HepG2 (cell line): ENCODE measurements around the gene TBC1D14. TPM values are rescaled to one million over a fixed set of nuclear protein-coding genes. Genes with fewer than 3 reads are reported as not detected.

Source experiments
- ATAC-seq: fragments of 200-7000 bp; cut with Tn5 transposase; 3 replicates; pipeline ENCODE4 v1.9.1; 2020; ENCODE audit warnings: mild to moderate bottlenecking, moderate library complexity
- BruUV-seq: library from RNA; stranded (reverse); fragments of 400-500 nt; replicated peaks from 2 replicates; lab custom pipeline; 2021; lab: Mats Ljungman, UMichigan
- CTCF ChIA-PET: fragments of 300-600 bp; formaldehyde crosslinking; extraction: SDS; loops from one replicate; lab custom pipeline; 2021; ENCODE audit warnings: low total read pairs, inconsistent platforms, low intra/inter-chr PET ratio; lab: Yijun Ruan, JAX
- POLR2A ChIA-PET: fragments of 350-600 bp; sonication (Branson Sonifier 250); formaldehyde crosslinking; loops from one replicate; lab custom pipeline; 2020; ENCODE audit warnings: antibody characterized with exemption, inconsistent platforms; lab: Yijun Ruan, JAX
- DNase-seq: peaks from one replicate; pipeline ENCODE4 v3.0.0-alpha.2; 2015; ENCODE audit warnings: low spot score
- FAIRE-seq: peaks from 3 replicates; lab custom pipeline; 2011; peaks lifted over from hg19 to GRCh38; lab: Jason Lieb, UNC
- H2AFZ ChIP-seq: one replicate; pipeline ENCODE4 v1.6.1; 2011; ENCODE audit warnings: low read length, inconsistent platforms
- H3K27ac ChIP-seq: fragments of 300-600 bp; 3 replicates; pipeline ENCODE4 v1.8.0; 2011; ENCODE audit warnings: mixed run types, mild to moderate bottlenecking, mixed read lengths, low read length, inconsistent platforms; ENCODE audit not compliant: insufficient read depth; ENCODE audit errors: extremely low read length
- H3K27me3 ChIP-seq, 2 experiments: fragments of 200-600 bp in 1 of 2; 2 replicates in 1 of 2; 3 replicates in 1 of 2; pipeline versions ENCODE4 v1.6.0 to v1.8.0; 2011; ENCODE audit warnings: low read length in 2 of 2, mild to moderate bottlenecking in 2 of 2, moderate library complexity in 2 of 2, inconsistent platforms in 1 of 2; ENCODE audit not compliant: insufficient read depth in 2 of 2, control insufficient read depth in 1 of 2
- H3K36me3 ChIP-seq, 2 experiments: fragments of 200-600 bp in 1 of 2; replicated peaks in 1 of 2; 2 replicates in 1 of 2; 3 replicates in 1 of 2; pipeline versions ENCODE4 v1.5.1 to v1.8.0; 2011; ENCODE audit warnings: low read length in 2 of 2, inconsistent platforms in 1 of 2; ENCODE audit not compliant: insufficient read depth in 2 of 2, control insufficient read depth in 1 of 2
- H3K4me1 ChIP-seq: 2 replicates; pipeline ENCODE4 v1.5.1; 2012; ENCODE audit warnings: low read length, inconsistent platforms; ENCODE audit not compliant: insufficient read depth
- H3K4me2 ChIP-seq: 2 replicates; pipeline ENCODE4 v1.6.0; 2011; ENCODE audit warnings: low read depth, low read length, inconsistent platforms
- H3K4me3 ChIP-seq, 3 experiments: fragments of 200-600 bp in 1 of 3; sonication (generic), shearing (Covaris generic) in 1 of 3; replicated peaks in 1 of 3; 2 replicates each; pipeline ENCODE4 v1.5.1; 2011 to 2016; ENCODE audit warnings: low read length in 3 of 3, inconsistent platforms in 2 of 3, low read depth in 2 of 3, mild to moderate bottlenecking in 2 of 3, control low read depth in 1 of 3, mixed read lengths in 1 of 3; ENCODE audit not compliant: insufficient read depth in 1 of 3
- H3K79me2 ChIP-seq: one replicate; pipeline ENCODE4 v1.6.1; 2011; ENCODE audit warnings: low read length, inconsistent platforms; ENCODE audit not compliant: insufficient read depth
- H3K9ac ChIP-seq: 2 replicates; pipeline ENCODE4 v1.6.0; 2011; ENCODE audit warnings: mild to moderate bottlenecking, low read depth, low read length, inconsistent platforms; ENCODE audit not compliant: insufficient read depth
- H3K9me3 ChIP-seq: 2 replicates; pipeline ENCODE4 v1.5.1; 2012; ENCODE audit warnings: mild to moderate bottlenecking, low read length
- H4K20me1 ChIP-seq: 2 replicates; pipeline ENCODE4 v1.6.0; 2011; ENCODE audit warnings: inconsistent platforms, mild to moderate bottlenecking, low read length, moderate library complexity; ENCODE audit not compliant: insufficient read depth
- ELF3 ChIP-seq: IDR thresholded peaks from 2 replicates; pipeline ENCODE4 v1.6.1; 2016; ENCODE audit warnings: missing genetic modification reagents, missing compliant biosample characterization
- HOXA7 ChIP-seq: sonication (generic); formaldehyde crosslinking; IDR thresholded peaks from 2 replicates; pipeline ENCODE4 v1.8.1; 2022; ENCODE audit warnings: mild to moderate bottlenecking, missing genetic modification reagents, moderate library complexity
- MLLT10 ChIP-seq: sonication (generic); formaldehyde crosslinking; IDR thresholded peaks from 2 replicates; pipeline ENCODE4 v1.4.0; 2020; ENCODE audit warnings: missing genetic modification reagents
- NONO ChIP-seq, 2 experiments: fragments of 450-650 bp in 1 of 2; sonication (generic) in 1 of 2; formaldehyde crosslinking in 1 of 2; IDR thresholded peaks in 1 of 2; conservative IDR thresholded peaks in 1 of 2; 2 replicates each; pipeline versions ENCODE4 v1.6.1 to v1.8.0; 2017 to 2022; ENCODE audit warnings: mild to moderate bottlenecking in 1 of 2, missing genetic modification reagents in 1 of 2, moderate library complexity in 1 of 2
- RBM22 ChIP-seq: fragments of 200-400 bp; formaldehyde crosslinking; optimal IDR thresholded peaks from 2 replicates; pipeline ENCODE3; 2017; ENCODE audit warnings: mild to moderate bottlenecking, low read length, moderate library complexity
- SNAPC4 ChIP-seq: sonication (generic); formaldehyde crosslinking; IDR thresholded peaks from 2 replicates; pipeline ENCODE4 v1.4.0; 2020; ENCODE audit warnings: mild to moderate bottlenecking, missing genetic modification reagents
- SOX5 ChIP-seq: IDR thresholded peaks from 2 replicates; pipeline ENCODE4 v1.6.1; 2016; ENCODE audit warnings: borderline replicate concordance
- SRY ChIP-seq: sonication (generic); formaldehyde crosslinking; IDR thresholded peaks from 2 replicates; pipeline ENCODE4 v1.8.0; 2022; ENCODE audit warnings: mild to moderate bottlenecking, missing genetic modification reagents
- TFDP2 ChIP-seq: sonication (generic); formaldehyde crosslinking; IDR thresholded peaks from 2 replicates; pipeline ENCODE4 v1.4.0; 2020; ENCODE audit warnings: missing genetic modification reagents
- ZFP91 ChIP-seq: sonication (generic); formaldehyde crosslinking; IDR thresholded peaks from 2 replicates; pipeline ENCODE4 v1.9.0; 2022; ENCODE audit warnings: missing genetic modification reagents, mild to moderate bottlenecking, borderline replicate concordance
- ZNF274 ChIP-seq: sonication (generic); formaldehyde crosslinking; IDR thresholded peaks from 2 replicates; pipeline ENCODE4 v1.5.1; 2020; ENCODE audit warnings: mild to moderate bottlenecking, missing genetic modification reagents
- ZNF800 ChIP-seq: sonication (generic); formaldehyde crosslinking; IDR thresholded peaks from 2 replicates; pipeline ENCODE4 v1.4.0; 2020; ENCODE audit warnings: missing genetic modification reagents
- WGBS: methylation state at CpG from one replicate; pipeline ENCODE4 v1.1.6; 2017; ENCODE audit warnings: low lambda C conversion rate; 5-methylcytosine and 5-hydroxymethylcytosine counted together
- in situ Hi-C: cut with HindIII; loops from 2 replicates; pipeline ENCODE4 v1.10.0; 2017; ENCODE audit warnings: low pct_unique_long_range_greater_than_20kb; ENCODE audit not compliant: extremely low pct_ligation_motif_present
- intact Hi-C: fragments of 100-400 bp; cut with micrococcal nuclease; formaldehyde crosslinking; loops from one replicate; pipeline ENCODE4 v1.10.0; 2022; ENCODE audit not compliant: unreplicated experiment
- polyA plus RNA-seq, 8 experiments: library from polyadenylated mRNA; depleted of rRNA in 3 of 8; stranded (reverse) in 7 of 8; unstranded in 1 of 8; fragments of >200 nt; fragmentation: Illumina TruSeq in 4 of 8; extraction: Trizol in 4 of 8; gene quantifications; 2 replicates each; pipeline versions ENCODE4 v1.2.1 to v1.2.3, GENCODE V29; 2011 to 2016; ENCODE audit warnings: low read depth in 4 of 8, missing spikeins in 1 of 8, mixed read lengths in 1 of 8; ENCODE audit not compliant: insufficient read depth in 1 of 8
- total RNA-seq, 5 experiments: library from RNA; depleted of rRNA; stranded (reverse); fragments of >200 nt; fragmentation: Illumina TruSeq; extraction: Trizol; gene quantifications; 2 replicates each; pipeline ENCODE4 v1.2.3, GENCODE V29; 2016; ENCODE audit warnings: low read depth in 1 of 5

TBC1D14 gene
- total and polyA plus RNA-seq, 2 of the 13 experiments (the other 11 are each of a cell fraction or from before 2014, with no cell fraction given), result 29.5 to 46.5 TPM

- H3K9me3 ChIP-seq, result no peaks in the 10 kb centered on the region
- peaks cover 20% of the 10 kb centered on the region; the same call in 1 of the 2 replicates for H4K20me1 ChIP-seq
- ChIA-PET CTCF (no interaction called here), POLR2A (interaction anchor here (0.6 to 2.5 kb wide), 3 partner anchors 53 to 289 kb away, joined by 3 to 10 read pairs (median 3); partner anchors contain the start of gene TBC1D14)
- peaks cover 2 to 12% of the 10 kb centered on the region in 2 experiments; a peak in 3 of 5 replicates for H3K36me3 ChIP-seq
- no peaks in the 10 kb centered on the region for H3K27me3 ChIP-seq
- BruUV-seq, result no TSS peak
- H3K4me3 ChIP-seq, result no peak overlapping the region; a peak in 1 of 6 replicates
- H3K79me2 ChIP-seq, result peaks cover 73% of the 10 kb centered on the region
- no peak overlapping the region for H2AFZ ChIP-seq
- 0 out of 2 replicates have a peak overlapping the region, but pooled peaks have one; percentile 33 for H3K9ac ChIP-seq
- peaks cover 55% of the 10 kb centered on the region for H3K4me1 ChIP-seq
- in situ Hi-C loops, result no loop called here
- peak; percentile 29 for ATAC-seq
- no peak overlapping the region for H3K4me2 ChIP-seq
- no peak for DNase-seq
- 84% methylated on average over 17 of the region's 17 CpGs for WGBS
- no peak for FAIRE-seq
- no peak overlapping the region for H3K27ac ChIP-seq
- intact Hi-C loops, result no loop called here
- TF ChIP-seq NONO (IDR thresholded peaks at IDR 0.05), result no peak
- TF ChIP-seq NONO (CRISPR knock-in tag; conservative IDR thresholded peaks at IDR 0.05), result 0 out of 2 replicates have a peak, but pooled peaks have one; percentile 25
- no peak for TF ChIP-seq TFDP2 (CRISPR knock-in tag)
- no peak for TF ChIP-seq SNAPC4 (CRISPR knock-in tag)
- TF ChIP-seq SOX5 (CRISPR knock-in tag), result no peak
- no peak for TF ChIP-seq ZFP91 (CRISPR knock-in tag)
- peak; percentile 20 for TF ChIP-seq RBM22
- no peak for TF ChIP-seq ZNF800 (CRISPR knock-in tag)
- TF ChIP-seq MLLT10 (CRISPR knock-in tag), result no peak
- no peak for TF ChIP-seq ZNF274 (CRISPR knock-in tag)
- TF ChIP-seq ELF3 (CRISPR knock-in tag), result no peak
- TF ChIP-seq SRY, result no peak
- no peak for TF ChIP-seq HOXA7 (CRISPR knock-in tag)
Observed at GRCh38 chr4:6962211-6963041, 52.8 kb downstream of the TBC1D14 start.
